Renal cortical epithelial cell (primary cell): ENCODE data around the gene MYD88. TPM values are rescaled to one million over a fixed set of nuclear protein-coding genes. Genes with fewer than 3 reads are reported as not detected.

Experiments
- DNase-seq: peaks from one replicate; pipeline ENCODE4 v3.0.0-alpha.2; 2011; ENCODE audit warnings: low read depth
- total RNA-seq: library from RNA; depleted of rRNA; stranded (reverse); fragments of >200 nt; gene quantifications from 2 replicates; pipeline ENCODE4 v1.2.3, GENCODE V29; 2014

The MYD88 gene
- total RNA-seq, 1 donor from 2014 or later, result 22.7 TPM

- DNase-seq, result no peak
Measured at GRCh38 chr3:38112378-38112761, 26.1 kb upstream of the MYD88 start.

- DNase-seq, result no peak
Measured at GRCh38 chr3:38114052-38114874, 24.2 kb upstream of the MYD88 start.

DNA sequence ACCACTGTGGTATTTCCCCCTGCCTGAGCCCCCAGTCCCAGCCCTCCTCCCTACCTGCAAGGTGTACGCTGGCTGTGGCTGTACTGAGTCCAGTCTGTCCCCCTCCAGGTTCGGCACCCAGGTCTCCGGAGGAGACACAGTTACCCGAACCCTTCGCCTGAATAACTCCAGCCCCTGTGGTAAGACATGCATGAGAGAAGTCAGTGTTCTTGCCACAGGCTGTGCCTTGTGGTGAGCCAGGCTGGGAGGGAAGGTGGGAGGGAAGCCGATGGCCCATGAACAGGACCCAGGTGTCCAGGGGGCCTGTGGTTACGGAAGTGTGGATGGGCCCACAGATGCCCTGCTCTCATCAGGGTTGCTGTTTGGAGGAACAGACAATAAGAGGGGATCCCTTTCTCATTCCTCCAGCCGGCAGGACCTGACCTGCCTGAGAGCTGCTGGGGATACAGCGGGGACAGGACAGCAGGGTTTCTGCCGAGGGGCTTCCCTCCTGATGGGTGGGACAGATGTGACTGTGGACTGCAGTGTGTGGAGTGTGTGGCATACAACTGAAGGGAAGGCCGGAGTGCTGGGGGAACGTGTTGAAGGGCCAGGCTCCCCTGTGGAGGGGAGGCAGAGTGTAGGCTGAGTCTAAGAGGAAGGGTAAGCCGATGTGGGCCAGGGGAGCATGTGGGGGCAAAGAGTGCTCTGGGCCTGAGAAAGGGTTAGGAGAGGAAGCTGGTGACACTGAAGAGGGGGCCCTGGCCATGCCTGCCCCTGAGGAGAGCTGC lies 23.4 kb upstream of the MYD88 start:
- peak; percentile 48 for DNase-seq

DNA sequence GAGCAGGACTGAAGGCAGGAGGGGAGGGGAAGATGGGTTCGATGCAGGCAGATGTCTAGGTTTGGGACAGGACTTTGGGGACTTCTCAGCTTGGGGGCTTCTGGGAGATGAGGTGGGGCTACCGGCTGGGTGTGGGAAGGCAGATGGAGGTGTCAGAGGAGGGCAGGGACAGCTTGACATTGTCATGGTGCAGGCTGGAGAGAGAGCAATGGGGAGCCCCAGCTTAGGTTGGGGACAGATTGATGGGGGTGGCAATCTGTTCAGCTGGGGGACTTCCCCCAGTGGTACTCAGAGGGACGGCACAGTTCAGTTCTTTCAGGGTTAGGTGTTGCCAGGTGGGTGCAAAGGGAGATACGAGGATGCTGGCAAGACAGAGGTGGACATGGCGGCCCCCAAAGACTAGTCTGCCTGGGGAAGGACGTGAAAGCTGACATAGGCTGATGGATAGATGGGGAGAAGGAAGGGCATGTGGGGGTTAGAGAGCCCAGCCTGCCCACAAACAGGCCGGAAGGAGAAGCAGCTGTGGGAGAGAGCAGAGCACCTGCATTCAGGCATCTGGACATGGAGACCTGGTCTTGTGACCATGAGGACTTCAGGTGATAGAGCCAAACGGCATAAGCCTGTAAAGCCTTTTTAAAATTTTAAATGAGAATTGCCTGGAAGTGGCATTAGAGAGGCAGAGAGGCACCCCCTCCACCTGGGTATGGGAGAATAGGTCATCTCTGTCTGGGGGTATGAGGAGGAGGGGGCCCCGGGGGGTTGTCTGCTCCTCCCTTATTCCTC lies 22.6 kb upstream of the MYD88 start:
- DNase-seq, result no peak

DNA sequence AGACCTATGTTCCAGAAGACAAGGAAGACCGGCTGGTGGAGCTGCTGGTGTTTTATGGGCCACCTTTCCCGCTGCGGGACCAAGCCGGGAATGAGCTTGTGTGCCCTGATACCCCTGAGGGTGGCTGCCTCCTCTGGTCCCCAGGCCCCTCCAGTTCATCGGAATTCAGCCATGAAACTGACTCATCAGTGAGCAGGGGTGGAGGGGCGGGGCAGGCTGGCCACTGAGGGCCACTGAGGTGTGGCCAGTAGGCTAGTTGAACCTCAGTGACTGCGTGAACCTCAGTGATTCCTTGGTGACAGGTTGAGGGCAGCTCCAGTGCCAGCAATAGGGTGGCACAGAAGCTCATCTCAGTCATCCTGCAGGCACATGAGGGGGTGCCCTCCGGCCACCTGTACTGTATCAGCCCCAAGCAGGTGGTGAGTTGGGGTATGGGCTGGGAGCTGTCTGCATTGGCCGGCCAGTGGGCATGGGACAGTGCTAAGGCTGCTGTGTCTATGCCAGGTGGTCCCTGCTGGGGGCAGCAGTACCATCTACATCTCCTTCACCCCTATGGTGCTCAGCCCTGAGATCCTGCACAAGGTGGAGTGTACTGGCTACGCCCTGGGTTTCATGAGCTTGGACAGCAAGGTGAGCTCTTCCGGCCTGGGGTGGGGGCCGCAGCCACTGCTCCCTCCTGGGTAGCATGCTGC lies 21.8 kb upstream of the MYD88 start:
- DNase-seq, result no peak

- peak; percentile 36 for DNase-seq
Measured at GRCh38 chr3:38117163-38117716, 21.2 kb upstream of the MYD88 start.

DNA sequence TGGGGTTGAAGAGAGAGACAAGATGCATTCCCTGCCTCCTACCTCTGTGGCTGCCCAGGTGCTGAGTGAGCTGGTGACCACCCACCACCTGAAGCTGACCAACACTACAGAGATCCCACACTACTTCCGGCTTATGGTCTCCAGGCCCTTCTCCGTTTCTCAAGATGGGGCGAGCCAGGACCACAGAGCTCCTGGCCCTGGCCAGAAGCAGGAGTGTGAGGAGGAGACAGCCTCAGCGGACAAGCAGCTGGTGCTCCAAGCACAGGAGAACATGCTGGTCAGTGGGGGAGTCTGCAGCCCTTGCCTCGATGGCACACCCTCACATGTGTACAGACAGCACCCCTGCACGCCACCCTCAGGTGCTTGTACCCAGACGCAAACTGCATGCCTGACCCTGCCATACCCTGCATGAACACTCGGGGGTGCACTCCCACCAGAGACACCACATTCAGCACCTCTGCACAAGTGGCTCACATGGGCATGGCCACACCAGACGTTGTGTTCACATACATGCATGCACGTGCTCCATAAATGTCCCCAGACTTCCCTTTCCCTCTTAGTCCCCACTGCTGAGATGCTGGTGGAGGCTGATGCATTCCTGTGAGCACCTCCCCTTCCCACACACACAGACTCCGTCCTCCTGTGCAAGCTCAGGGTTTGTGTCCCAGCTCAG lies 20.6 kb upstream of the MYD88 start:
- peak; percentile 40 for DNase-seq

DNA sequence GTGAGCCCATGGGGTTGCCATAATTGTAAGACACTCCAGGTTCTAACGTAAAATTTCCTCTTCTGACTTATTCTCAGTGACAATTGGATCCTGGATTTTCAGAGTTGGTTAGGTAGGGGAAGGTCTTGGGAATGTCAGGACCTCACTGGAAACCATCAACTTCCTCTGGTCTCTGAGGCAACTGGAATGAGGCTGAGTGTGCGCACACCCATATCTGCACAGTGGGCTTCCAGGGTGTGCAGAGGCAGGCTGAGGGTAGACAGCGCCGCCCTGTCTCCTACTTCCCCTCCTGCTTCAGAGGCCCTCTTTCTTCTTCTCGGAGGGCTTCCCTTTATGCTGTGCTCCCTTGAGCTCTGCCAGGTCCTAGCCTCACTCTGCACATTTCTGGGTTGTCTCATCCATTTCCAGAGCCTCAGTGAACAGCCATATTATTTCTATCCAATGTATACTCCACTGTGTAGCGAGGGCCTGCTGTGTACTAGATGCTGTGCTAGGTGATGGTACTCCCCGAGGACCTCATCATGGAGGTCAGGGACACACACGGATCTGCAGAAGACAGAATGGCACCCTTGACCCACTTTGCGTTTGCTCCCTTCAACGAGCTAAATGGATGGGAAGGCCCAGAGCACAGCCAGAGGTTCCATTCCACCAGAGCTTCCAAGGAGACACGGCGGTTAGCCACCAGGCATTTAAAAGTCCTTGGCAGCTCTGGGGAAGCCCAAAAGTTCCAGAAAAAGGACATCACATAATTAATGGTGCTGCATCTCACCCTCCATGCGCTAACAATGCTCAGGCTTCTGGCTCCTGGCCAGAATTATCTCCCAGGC lies 19.8 kb upstream of the MYD88 start:
- no peak for DNase-seq

DNA sequence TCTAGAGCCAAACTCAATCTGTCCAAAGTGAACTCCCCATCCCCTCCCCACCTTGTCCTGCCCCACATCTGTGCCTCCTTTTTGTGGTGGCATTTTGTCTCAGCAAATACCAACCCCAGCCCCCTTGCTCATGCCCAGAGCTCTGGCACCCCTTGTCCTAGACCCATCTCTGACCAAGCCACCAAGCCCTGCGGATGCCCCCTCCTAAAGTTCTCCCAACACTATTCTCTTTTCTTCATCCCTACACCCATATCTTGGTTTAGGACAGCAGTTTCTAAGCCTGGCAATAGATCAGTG lies 19.3 kb upstream of the MYD88 start:
- DNase-seq, result no peak

- no peak for DNase-seq
Measured at GRCh38 chr3:38119821-38120692, 18.4 kb upstream of the MYD88 start.

- no peak for DNase-seq
Measured at GRCh38 chr3:38120693-38121450, 17.6 kb upstream of the MYD88 start.

GRCh38 chr3:38121451-38121831 lies 17.0 kb upstream of the MYD88 start:
- DNase-seq, result no peak

- DNase-seq, result no peak
Measured at GRCh38 chr3:38121832-38122461, 16.5 kb upstream of the MYD88 start.

DNA sequence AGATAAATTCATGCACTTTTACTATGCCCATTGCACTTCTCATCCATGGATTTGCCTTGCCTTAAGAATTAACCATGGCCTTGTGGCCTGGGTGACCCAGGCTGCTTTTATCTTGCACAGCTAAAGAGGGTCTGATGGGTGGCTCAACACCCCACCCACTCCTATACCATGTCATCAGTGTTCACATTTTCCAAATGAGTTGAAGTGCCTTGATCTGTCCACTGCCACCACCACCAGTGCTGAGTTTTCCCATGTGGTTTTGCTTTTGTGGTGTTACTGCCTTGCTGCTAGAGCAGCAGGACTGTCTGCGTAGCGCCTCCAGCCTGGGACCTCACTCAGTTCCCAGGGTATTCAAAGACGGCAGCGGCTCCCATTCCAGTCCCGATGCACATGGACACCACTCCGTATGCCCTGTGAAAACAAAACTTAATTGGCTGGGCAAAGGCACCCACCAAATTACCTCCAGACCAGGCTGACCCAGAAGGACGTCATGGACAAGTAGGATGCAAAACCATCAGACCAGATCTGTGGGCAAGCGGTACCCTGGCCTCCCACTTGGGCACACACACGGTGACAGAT lies 15.7 kb upstream of the MYD88 start:
- DNase-seq, result no peak

DNA sequence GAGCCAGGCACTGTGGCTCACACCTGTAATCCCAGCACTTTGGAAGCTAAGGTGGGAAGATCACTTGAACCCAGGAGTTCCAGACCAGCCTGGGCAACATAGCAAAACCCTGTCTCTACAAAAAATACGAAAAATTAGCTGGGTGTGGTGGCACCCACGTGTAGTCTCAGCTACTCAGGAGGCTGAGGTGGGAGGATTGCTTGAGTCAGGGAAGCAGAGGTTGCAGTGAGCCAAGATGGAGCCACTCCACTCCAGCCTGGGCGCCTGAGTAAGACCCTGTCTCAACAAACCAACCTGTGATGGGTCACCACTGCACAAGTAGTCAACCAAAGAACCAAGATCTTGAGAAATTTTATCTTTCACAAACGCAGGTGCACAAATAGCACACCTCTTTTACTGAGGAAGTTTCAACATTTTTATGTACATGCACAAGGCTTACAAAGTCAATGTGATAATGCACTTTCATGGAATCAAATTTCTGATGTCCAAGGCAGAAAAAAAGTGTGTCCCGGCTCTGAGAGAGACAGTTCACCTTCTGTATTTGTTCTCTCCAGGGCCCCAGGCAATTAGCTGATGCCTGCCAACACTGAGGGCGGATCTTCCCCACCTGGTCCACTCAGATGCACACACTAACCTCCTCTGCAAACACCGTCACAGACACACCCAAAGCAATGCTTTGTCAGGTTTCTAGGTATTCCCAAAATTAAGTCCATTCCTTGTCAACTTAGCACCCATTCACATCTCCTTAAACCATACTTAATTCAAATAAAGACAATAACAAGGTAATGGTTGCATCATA lies 13.9 kb upstream of the MYD88 start:
- no peak for DNase-seq

GRCh38 chr3:38125305-38126120 lies 12.9 kb upstream of the MYD88 start:
- no peak for DNase-seq
